ENCODE measurements around the gene FAM89A.

DNA sequence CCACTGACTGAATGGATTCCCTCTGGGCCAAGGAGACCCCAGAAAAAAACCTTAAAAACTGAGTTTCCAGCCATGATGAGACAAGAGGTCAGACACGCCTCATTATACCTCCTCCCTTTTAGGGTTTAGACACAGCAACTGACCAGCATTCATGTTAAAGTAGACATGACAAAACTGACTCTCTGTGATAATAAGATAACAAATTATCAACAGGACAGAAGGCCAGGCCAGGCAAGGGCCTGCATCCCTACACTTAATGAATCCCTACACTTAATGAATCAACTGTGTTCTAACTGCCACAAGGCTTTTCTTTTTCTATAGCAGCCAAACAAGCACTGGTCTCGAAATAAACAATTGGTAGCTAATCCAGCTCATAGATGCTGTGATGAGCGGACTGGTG is 33.3 kb upstream of the FAM89A start:
- no peak for TF ChIP-seq EZH2 (IDR thresholded peaks at IDR 0.05; ENCODE audit: borderline replicate concordance, insufficient read depth, low read depth, low read length, poor library complexity, severe bottlenecking)
- TF ChIP-seq, protein P1, sequence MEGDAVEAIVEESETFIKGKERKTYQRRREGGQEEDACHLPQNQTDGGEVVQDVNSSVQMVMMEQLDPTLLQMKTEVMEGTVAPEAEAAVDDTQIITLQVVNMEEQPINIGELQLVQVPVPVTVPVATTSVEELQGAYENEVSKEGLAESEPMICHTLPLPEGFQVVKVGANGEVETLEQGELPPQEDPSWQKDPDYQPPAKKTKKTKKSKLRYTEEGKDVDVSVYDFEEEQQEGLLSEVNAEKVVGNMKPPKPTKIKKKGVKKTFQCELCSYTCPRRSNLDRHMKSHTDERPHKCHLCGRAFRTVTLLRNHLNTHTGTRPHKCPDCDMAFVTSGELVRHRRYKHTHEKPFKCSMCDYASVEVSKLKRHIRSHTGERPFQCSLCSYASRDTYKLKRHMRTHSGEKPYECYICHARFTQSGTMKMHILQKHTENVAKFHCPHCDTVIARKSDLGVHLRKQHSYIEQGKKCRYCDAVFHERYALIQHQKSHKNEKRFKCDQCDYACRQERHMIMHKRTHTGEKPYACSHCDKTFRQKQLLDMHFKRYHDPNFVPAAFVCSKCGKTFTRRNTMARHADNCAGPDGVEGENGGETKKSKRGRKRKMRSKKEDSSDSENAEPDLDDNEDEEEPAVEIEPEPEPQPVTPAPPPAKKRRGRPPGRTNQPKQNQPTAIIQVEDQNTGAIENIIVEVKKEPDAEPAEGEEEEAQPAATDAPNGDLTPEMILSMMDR (IDR thresholded peaks at IDR 0.05), result no peak

All from B cell (primary cell).